H1 (cell line): ENCODE data around the gene TPM1. TPM values are rescaled to one million over a fixed set of nuclear protein-coding genes. Genes with fewer than 3 reads are reported as not detected.

Experiments
- CTCF ChIA-PET: fragments of 300-600 bp; sonication (Branson Sonifier 250); formaldehyde crosslinking; loops from one replicate; lab custom pipeline; 2021; ENCODE audit not compliant: partially characterized antibody; lab: Charles Lee
- POLR2A ChIA-PET: fragments of 300-600 bp; sonication (Branson Sonifier 250); formaldehyde crosslinking; loops from one replicate; lab custom pipeline; 2021; ENCODE audit warnings: inconsistent platforms; ENCODE audit not compliant: partially characterized antibody; lab: Charles Lee
- DNase-seq, 2 experiments: peaks; one replicate each; pipeline versions ENCODE4 v3.0.0 to v3.0.0-alpha.2; 2010 to 2022; ENCODE audit warnings: low spot score in 2 of 2, low read depth in 1 of 2, mixed read lengths in 1 of 2
- FAIRE-seq: peaks from 2 replicates; lab custom pipeline; 2011; peaks lifted over from hg19 to GRCh38; lab: Jason Lieb, UNC
- H2AFZ ChIP-seq: 2 replicates; pipeline ENCODE4 v1.8.1; 2012; ENCODE audit warnings: low read length, inconsistent platforms
- H2AK5ac ChIP-seq: 2 replicates; pipeline ENCODE4 v1.6.1; 2013; ENCODE audit warnings: low read depth, low read length
- H2BK120ac ChIP-seq: replicated peaks from 2 replicates; pipeline ENCODE3; 2013; ENCODE audit warnings: low read depth, low read length, inconsistent platforms
- H2BK12ac ChIP-seq: 2 replicates; pipeline ENCODE4 v1.6.1; 2013; ENCODE audit warnings: low read depth, low read length
- H2BK15ac ChIP-seq: 2 replicates; pipeline ENCODE4 v1.6.1; 2013; ENCODE audit warnings: low read length
- H2BK20ac ChIP-seq: 2 replicates; pipeline ENCODE4 v1.6.1; 2013; ENCODE audit warnings: low read length
- H2BK5ac ChIP-seq: 2 replicates; pipeline ENCODE4 v1.6.1; 2013; ENCODE audit warnings: low read depth, low read length
- H3K14ac ChIP-seq: 2 replicates; pipeline ENCODE4 v1.6.1; 2013; ENCODE audit warnings: inconsistent platforms; ENCODE audit not compliant: insufficient read length
- H3K18ac ChIP-seq: 2 replicates; pipeline ENCODE4 v1.6.1; 2013; ENCODE audit warnings: low read length; ENCODE audit errors: extremely low read depth
- H3K23ac ChIP-seq: 2 replicates; pipeline ENCODE4 v1.6.1; 2013; ENCODE audit warnings: inconsistent platforms; ENCODE audit not compliant: insufficient read length
- H3K23me2 ChIP-seq: 2 replicates; pipeline ENCODE4 v1.6.1; 2013; ENCODE audit warnings: low read depth, low read length
- H3K27ac ChIP-seq: 2 replicates; pipeline ENCODE4 v1.6.1; 2011; ENCODE audit warnings: low read depth, low read length, inconsistent platforms
- H3K27me3 ChIP-seq, 4 experiments: replicated peaks in 1 of 4; 1 replicate in 1 of 4; 2 replicates in 3 of 4; pipeline versions ENCODE4 v1.6.1 to v1.8.1; 2011 to 2013; ENCODE audit warnings: low read length in 3 of 4, mild to moderate bottlenecking in 3 of 4, inconsistent platforms in 2 of 4, mixed read lengths in 2 of 4, moderate library complexity in 1 of 4; ENCODE audit not compliant: control insufficient read depth in 3 of 4, insufficient read depth in 3 of 4; ENCODE audit errors: extremely low read depth in 1 of 4
- H3K36me3 ChIP-seq, 4 experiments: 2 replicates each; pipeline versions ENCODE4 v1.6.1 to v1.8.1; 2011 to 2013; ENCODE audit warnings: mild to moderate bottlenecking in 4 of 4, low read length in 3 of 4, moderate library complexity in 2 of 4, control low read depth in 1 of 4, inconsistent platforms in 1 of 4; ENCODE audit not compliant: insufficient read depth in 4 of 4, control insufficient read depth in 2 of 4
- H3K4ac ChIP-seq: replicated peaks from 2 replicates; pipeline ENCODE3; 2013; ENCODE audit warnings: low read length, low read depth, mixed read lengths, inconsistent platforms; ENCODE audit not compliant: insufficient read length
- H3K4me1 ChIP-seq, 4 experiments: replicated peaks in 1 of 4; 1 replicate in 1 of 4; 2 replicates in 3 of 4; pipeline versions ENCODE4 v1.6.1 to v1.8.1; 2011 to 2013; ENCODE audit warnings: low read length in 3 of 4, inconsistent platforms in 2 of 4, mixed read lengths in 1 of 4; ENCODE audit not compliant: insufficient read depth in 4 of 4, control insufficient read depth in 3 of 4
- H3K4me2 ChIP-seq, 2 experiments: 2 replicates each; pipeline versions ENCODE4 v1.6.1 to v1.8.1; 2011 to 2013; ENCODE audit warnings: low read depth in 2 of 2, low read length in 2 of 2, control low read depth in 1 of 2, inconsistent platforms in 1 of 2, mild to moderate bottlenecking in 1 of 2; ENCODE audit not compliant: insufficient read depth in 1 of 2
- H3K4me3 ChIP-seq, 4 experiments: fragments of 200-600, 300-600 bp in 1 of 4; sonication (generic), shearing (Covaris generic), sonication (Bioruptor Twin) in 1 of 4; 2 replicates each; pipeline versions ENCODE4 v1.5.1 to v1.8.1; 2011 to 2016; ENCODE audit warnings: low read length in 4 of 4, low read depth in 3 of 4, control low read depth in 2 of 4, inconsistent platforms in 2 of 4, mild to moderate bottlenecking in 2 of 4, mixed read lengths in 1 of 4, moderate library complexity in 1 of 4; ENCODE audit not compliant: insufficient read depth in 2 of 4; ENCODE audit errors: extremely low read depth in 1 of 4
- H3K56ac ChIP-seq: replicated peaks from 2 replicates; pipeline ENCODE3; 2013; ENCODE audit warnings: low read depth, mild to moderate bottlenecking, mixed read lengths, low read length, inconsistent platforms; ENCODE audit not compliant: insufficient read length
- H3K79me1 ChIP-seq: 2 replicates; pipeline ENCODE4 v1.6.1; 2013; ENCODE audit warnings: low read depth, low read length, control low read depth
- H3K79me2 ChIP-seq, 2 experiments: 2 replicates each; pipeline versions ENCODE4 v1.6.1 to v1.8.1; 2012 to 2013; ENCODE audit warnings: low read length in 2 of 2, mild to moderate bottlenecking in 2 of 2, inconsistent platforms in 1 of 2; ENCODE audit not compliant: insufficient read depth in 2 of 2, control insufficient read depth in 1 of 2
- H3K9ac ChIP-seq, 4 experiments: replicated peaks in 1 of 4; 1 replicate in 1 of 4; 2 replicates in 3 of 4; pipeline versions ENCODE4 v1.6.1 to v1.8.1; 2011 to 2013; ENCODE audit warnings: low read depth in 3 of 4, low read length in 3 of 4, control low read depth in 2 of 4, mild to moderate bottlenecking in 2 of 4, moderate library complexity in 2 of 4, inconsistent platforms in 1 of 4; ENCODE audit errors: extremely low read depth in 1 of 4
- H3K9me3 ChIP-seq, 2 experiments: 2 replicates each; pipeline versions ENCODE4 v1.6.1 to v1.8.1; 2012 to 2013; ENCODE audit warnings: mild to moderate bottlenecking in 2 of 2, moderate library complexity in 2 of 2, control low read depth in 1 of 2, inconsistent platforms in 1 of 2, low read depth in 1 of 2, low read length in 1 of 2, mixed read lengths in 1 of 2; ENCODE audit not compliant: insufficient read depth in 2 of 2
- H4K20me1 ChIP-seq, 2 experiments: replicated peaks in 1 of 2; 2 replicates each; pipeline versions ENCODE3 to v1.8.1; 2011 to 2013; ENCODE audit warnings: inconsistent platforms in 2 of 2, low read length in 2 of 2, mild to moderate bottlenecking in 1 of 2; ENCODE audit not compliant: insufficient read depth in 2 of 2, control insufficient read depth in 1 of 2
- H4K5ac ChIP-seq: 2 replicates; pipeline ENCODE4 v1.6.1; 2013; ENCODE audit warnings: low read length, low read depth, mixed read lengths, inconsistent platforms; ENCODE audit not compliant: insufficient read length
- H4K8ac ChIP-seq: 2 replicates; pipeline ENCODE4 v1.8.0; 2013; ENCODE audit warnings: mild to moderate bottlenecking, moderate library complexity, low read length, inconsistent platforms; ENCODE audit not compliant: insufficient read depth; ENCODE audit errors: extremely low read depth
- H4K91ac ChIP-seq: replicated peaks from 2 replicates; pipeline ENCODE3; 2013; ENCODE audit warnings: low read length, mixed read lengths, inconsistent platforms; ENCODE audit not compliant: insufficient read length
- CBX5 ChIP-seq: fragments of 300-800, 300-1000 bp; sonication (generic); IDR thresholded peaks from 2 replicates; pipeline ENCODE4 v1.7.1; 2016; ENCODE audit warnings: antibody characterized with exemption, low read length, low read depth
- CHD2 ChIP-seq: IDR thresholded peaks from 2 replicates; pipeline ENCODE4 v1.6.1; 2012; ENCODE audit warnings: low read length, improper control_type of control experiment
- EZH2 ChIP-seq: fragments of 200-600 bp; sonication (generic); IDR thresholded peaks from 2 replicates; pipeline ENCODE4 v1.7.1; 2012; ENCODE audit warnings: low read depth, mild to moderate bottlenecking, moderate library complexity, low read length, inconsistent platforms; ENCODE audit not compliant: severe bottlenecking
- FOSL1 ChIP-seq: IDR thresholded peaks from 2 replicates; pipeline ENCODE4 v1.6.1; 2011; ENCODE audit warnings: mild to moderate bottlenecking, low read depth, low read length, moderate library complexity; ENCODE audit not compliant: insufficient read depth
- GABPA ChIP-seq: IDR thresholded peaks from 2 replicates; pipeline ENCODE4 v1.6.1; 2011; ENCODE audit warnings: mild to moderate bottlenecking, low read length, moderate library complexity, borderline replicate concordance; ENCODE audit not compliant: insufficient read depth
- HDAC2 ChIP-seq, 2 experiments: fragments of 300-600 bp in 1 of 2; sonication (generic) in 1 of 2; IDR thresholded peaks; 2 replicates each; pipeline ENCODE4 v1.6.1; 2011 to 2012; ENCODE audit warnings: low read depth in 2 of 2, low read length in 2 of 2, mild to moderate bottlenecking in 2 of 2, moderate library complexity in 2 of 2, borderline replicate concordance in 1 of 2, inconsistent platforms in 1 of 2
- JUN ChIP-seq: IDR thresholded peaks from 2 replicates; pipeline ENCODE4 v1.6.1; 2011; ENCODE audit warnings: low read depth, mild to moderate bottlenecking, improper control_type of control experiment, low read length
- MAFK ChIP-seq: IDR thresholded peaks from 2 replicates; pipeline ENCODE4 v1.6.1; 2012; ENCODE audit warnings: low read depth, mild to moderate bottlenecking, improper control_type of control experiment, low read length
- POLR2AphosphoS5 ChIP-seq: IDR thresholded peaks from 2 replicates; pipeline ENCODE4 v1.6.1; 2011; ENCODE audit warnings: low read depth, low read length
- RBBP5 ChIP-seq: IDR thresholded peaks from 2 replicates; pipeline ENCODE4 v1.7.1; 2012; ENCODE audit warnings: low read depth, mild to moderate bottlenecking, inconsistent platforms, low read length, moderate library complexity, borderline replicate concordance
- RFX5 ChIP-seq: IDR thresholded peaks from 2 replicates; pipeline ENCODE4 v1.6.1; 2011; ENCODE audit warnings: low read depth, low read length, improper control_type of control experiment, borderline replicate concordance
- RXRA ChIP-seq: IDR thresholded peaks from 2 replicates; pipeline ENCODE4 v1.6.1; 2011; ENCODE audit warnings: low read depth, mild to moderate bottlenecking, low read length, moderate library complexity; ENCODE audit not compliant: insufficient read depth
- TAF7 ChIP-seq: optimal IDR thresholded peaks from 2 replicates; pipeline ENCODE3; 2011; ENCODE audit warnings: low read depth, mild to moderate bottlenecking, inconsistent platforms, low read length, moderate library complexity, borderline replicate concordance
- WGBS, 2 experiments: shearing (Covaris generic) in 1 of 2; methylation state at CpG; one replicate each; pipeline versions ENCODE4 v1.1.6 to v1.1.7; 2013 to 2015; ENCODE audit warnings: low lambda C conversion rate in 2 of 2, mixed read lengths in 2 of 2, inconsistent platforms in 1 of 2, low coverage in 1 of 2, missing lambda C conversion rate in 1 of 2; ENCODE audit not compliant: insufficient replicate concordance in 2 of 2, insufficient coverage in 1 of 2, insufficient read length in 1 of 2; ENCODE audit errors: extremely low coverage in 1 of 2, missing lambda C conversion rate in 1 of 2; 5-methylcytosine and 5-hydroxymethylcytosine counted together
- polyA plus RNA-seq, 7 experiments: library from polyadenylated mRNA; depleted of rRNA in 3 of 7; stranded (reverse) in 5 of 7; unstranded in 2 of 7; fragments of >200 nt in 5 of 7; fragments of 200-250 nt in 2 of 7; gene quantifications; 1 replicate in 5 of 7; 2 replicates in 1 of 7; 4 replicates in 1 of 7; pipeline versions ENCODE4 v1.2.1 to v1.2.3, GENCODE V29; 2011 to 2013; ENCODE audit warnings: missing spikeins in 2 of 7, mixed read lengths in 2 of 7
- total RNA-seq: library from RNA; stranded (reverse); fragmentation: NEBNext Ultra II Directional; extraction: Animal tissue kit (Norgen Biotek cat#: 25700); gene quantifications from 2 replicates; pipeline ENCODE4 v1.2.1, GENCODE V29; 2021

TPM1 gene
- total and polyA plus RNA-seq, 2 of the 8 experiments (the other 6 are each of a cell fraction or from before 2014, with no cell fraction given): 258 to 579 TPM

GRCh38 chr15:63039811-63040210 lies 2.7 kb upstream of the TPM1 start:
- Histone ChIP-seq H3K18ac (no peak overlapping the region), H3K4me1 (peaks cover 2 to 25% (median 17%) of the 10 kb centered on the region in 4 experiments; a peak in 6 of 7 replicates), H3K79me2 (peaks cover 0 to 19% of the 10 kb centered on the region in 2 experiments; a peak in 2 of 4 replicates), H3K23ac (no peak overlapping the region), H4K91ac (no peak overlapping the region), H3K27me3 (peaks cover 0 to 3% (median 0%) of the 10 kb centered on the region in 4 experiments; a peak in 2 of 7 replicates), H3K23me2 (peaks cover 13% of the 10 kb centered on the region; the same call in 1 of the 2 replicates), H3K9ac (no peak overlapping the region), H4K8ac (no peak overlapping the region), H2AK5ac (no peak overlapping the region), H4K20me1 (peaks cover 3 to 6% of the 10 kb centered on the region in 2 experiments), H3K36me3 (peaks cover 4 to 15% (median 8%) of the 10 kb centered on the region in 4 experiments; a peak in 6 of 8 replicates), H2AFZ (no peak overlapping the region), H3K4ac (no peak overlapping the region), H2BK20ac (no peak overlapping the region), H2BK120ac (no peak overlapping the region), H2BK12ac (peak overlapping the region; percentile 0; the same call in 1 of the 2 replicates), H3K4me2 (no peak overlapping the region), H3K14ac (no peak overlapping the region), H3K9me3 (no peaks in the 10 kb centered on the region), H3K56ac (no peak overlapping the region), H2BK15ac (no peak overlapping the region), H3K4me3 (no peak overlapping the region), H4K5ac (no peak overlapping the region), H2BK5ac (no peak overlapping the region), H3K79me1 (no peaks in the 10 kb centered on the region), H3K27ac (no peak overlapping the region)
- DNase-seq (no peak), FAIRE-seq (no peak)
- POLR2A ChIA-PET: interaction anchor here (2.3 to 30.9 kb wide), 6 partner anchors 7 to 191 kb away, joined by 9 to 635 read pairs (median 142); no protein-coding TSS in a partner anchor
- WGBS, 2 experiments: 90% methylated on average over 4 of the region's 4 CpGs; no CpG with 5 or more reads in 1 of the 2 experiments
- CTCF ChIA-PET: interaction anchor here (0.7 to 3.6 kb wide), 6 partner anchors 8 to 282 kb away, joined by 3 to 16 read pairs (median 4); no protein-coding TSS in a partner anchor
- no peak for TF ChIP-seq TAF7
- TF ChIP-seq JUN: no peak
- no peak for TF ChIP-seq HDAC2 (IDR thresholded peaks at IDR 0.05; ENCODE audit: borderline replicate concordance in 1 of 2, low read depth in 2 of 2, low read length in 2 of 2)
- TF ChIP-seq CHD2: no peak
- no peak for TF ChIP-seq POLR2AphosphoS5
- TF ChIP-seq RFX5: no peak
- TF ChIP-seq EZH2: no peak
- TF ChIP-seq CBX5: no peak
- TF ChIP-seq FOSL1: no peak
- TF ChIP-seq GABPA: no peak
- TF ChIP-seq RBBP5: no peak
- no peak for TF ChIP-seq RXRA
- no peak for TF ChIP-seq MAFK
